ENCODE data around the gene TUFT1. TPM values are rescaled to one million over a fixed set of nuclear protein-coding genes. Genes with fewer than 3 reads are reported as not detected.

TUFT1 gene
- total and polyA plus RNA-seq, 2 of the 8 experiments (the other 6 are each of a cell fraction or from before 2014, with no cell fraction given), result 7.3 to 10.4 TPM

DNA sequence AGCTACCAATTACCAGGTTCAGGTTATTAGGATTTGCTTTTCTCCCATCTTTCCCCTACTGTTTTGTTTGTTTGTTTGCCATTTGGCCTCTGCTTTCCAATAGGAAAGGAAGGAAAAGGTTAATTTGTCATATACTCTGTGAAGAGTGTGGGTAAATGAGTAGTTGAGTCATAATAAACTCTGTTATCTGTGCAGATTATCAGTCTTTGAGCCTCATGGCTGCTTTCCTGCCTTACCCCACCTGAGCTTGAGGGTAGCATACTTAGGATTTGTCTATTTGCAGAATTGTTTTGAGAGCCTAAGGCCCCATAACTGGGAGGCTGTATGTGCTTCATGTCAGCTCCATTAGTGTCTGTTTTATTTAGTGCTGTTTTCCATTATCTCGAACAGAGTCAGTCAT is 38.8 kb downstream of the TUFT1 start (continued):
- TF ChIP-seq ZNF274 (IDR thresholded peaks at IDR 0.05; ENCODE audit: borderline replicate concordance, extremely low read depth, low read length) (no peak), JUN (IDR thresholded peaks at IDR 0.05; ENCODE audit: low read depth, low read length) (no peak)
